ENCODE results near the gene SLC46A2. TPM values are rescaled to one million over a fixed set of nuclear protein-coding genes. Genes with fewer than 3 reads are reported as not detected.

SLC46A2 gene
- total and polyA plus RNA-seq, 2 donors (not counting 1 experiment from before 2014, with no cell fraction given), result 0.18 TPM; not detected in 1

- Histone ChIP-seq H4K20me1 (ENCODE audit: control insufficient read depth, insufficient read depth, low read length, poor library complexity, severe bottlenecking) (no peaks in the 10 kb centered on the region), H3K27ac (ENCODE audit: low read length in 2 of 2) (no peak overlapping the region), H3K9ac (ENCODE audit: low read length) (no peak overlapping the region), H3K4me1 (ENCODE audit: control insufficient read depth in 2 of 2, insufficient read depth in 2 of 2, low read length in 2 of 2) (peaks cover 53 to 62% of the 10 kb centered on the region in 2 donors), H3K9me3 (ENCODE audit: control extremely low read depth in 1 of 3, control insufficient read depth in 2 of 3, insufficient read depth in 1 of 3, low read length in 2 of 3) (no peaks in the 10 kb centered on the region), H3K79me2 (ENCODE audit: control insufficient read depth, insufficient read depth, low read length) (no peaks in the 10 kb centered on the region), H3K27me3 (replicated peaks in 1 of 4; ENCODE audit: control extremely low read depth in 1 of 4, control insufficient read depth in 3 of 4, insufficient read depth in 4 of 4, low read length in 3 of 4) (no peaks in the 10 kb centered on the region), H3K36me3 (replicated peaks in 1 of 2; ENCODE audit: control extremely low read depth in 1 of 2, control insufficient read depth in 1 of 2, extremely low read depth in 1 of 2, insufficient read depth in 2 of 2, low read length in 1 of 2) (peaks cover 0 to 3% of the 10 kb centered on the region in 2 experiments), H3K4me2 (replicated peaks; ENCODE audit: low read depth, low read length, poor library complexity, severe bottlenecking) (peak overlapping the region; percentile 44), H2AFZ (ENCODE audit: insufficient read depth, low read depth, low read length, poor library complexity, severe bottlenecking) (no peak overlapping the region), H3K4me3 (ENCODE audit: control extremely low read depth in 1 of 5, extremely low read depth in 1 of 5, insufficient read depth in 1 of 5, low read depth in 2 of 5, low read length in 4 of 5) (no peak overlapping the region)
- CTCF ChIA-PET, result interaction anchor here (0.8 to 1.8 kb wide), 2 partner anchors 14 to 42 kb away, joined by 3 to 6 read pairs; no protein-coding TSS in a partner anchor
- intact Hi-C loops (cut with micrococcal nuclease), result no loop called here
- Mint-ChIP-seq H3K4me3 (peak overlapping the region; percentile 4), H3K4me1 (peaks cover 62% of the 10 kb centered on the region), H3K27ac (no peak overlapping the region), H3K9me3 (ENCODE audit: insufficient read depth) (no peaks in the 10 kb centered on the region), H3K27me3 (no peaks in the 10 kb centered on the region)
- WGBS (ENCODE audit: insufficient coverage), result 52% methylated on average over 3 of the region's 3 CpGs
- TF ChIP-seq EZH2 (IDR thresholded peaks at IDR 0.05; ENCODE audit: borderline replicate concordance, insufficient read depth, low read depth, low read length, poor library complexity, severe bottlenecking), result no peak
- no peak for ATAC-seq (ENCODE audit: low read depth)
- DNase-seq, result peak; percentile 24
- POLR2A ChIA-PET, result no interaction called here
Observed at GRCh38 chr9:112861155-112861554, 29.5 kb downstream of the SLC46A2 start.

- TF ChIP-seq EZH2 (IDR thresholded peaks at IDR 0.05; ENCODE audit: borderline replicate concordance, insufficient read depth, low read depth, low read length, poor library complexity, severe bottlenecking), result no peak
- TF ChIP-seq CTCF (IDR thresholded peaks at IDR 0.05), result no peak
- Histone ChIP-seq H3K79me2 (ENCODE audit: control insufficient read depth, insufficient read depth, low read length) (no peaks in the 10 kb centered on the region), H3K4me3 (ENCODE audit: control extremely low read depth in 1 of 5, extremely low read depth in 1 of 5, insufficient read depth in 1 of 5, low read depth in 2 of 5, low read length in 4 of 5) (no peak overlapping the region), H3K4me2 (replicated peaks; ENCODE audit: low read depth, low read length, poor library complexity, severe bottlenecking) (no peak overlapping the region), H3K27me3 (replicated peaks in 1 of 4; ENCODE audit: control extremely low read depth in 1 of 4, control insufficient read depth in 3 of 4, insufficient read depth in 4 of 4, low read length in 3 of 4) (no peaks in the 10 kb centered on the region), H3K27ac (ENCODE audit: low read length in 2 of 2) (no peak overlapping the region), H3K9me3 (ENCODE audit: control extremely low read depth in 1 of 3, control insufficient read depth in 2 of 3, insufficient read depth in 1 of 3, low read length in 2 of 3) (no peaks in the 10 kb centered on the region), H3K4me1 (ENCODE audit: control insufficient read depth in 2 of 2, insufficient read depth in 2 of 2, low read length in 2 of 2) (peaks cover 53 to 62% of the 10 kb centered on the region in 2 donors), H3K9ac (ENCODE audit: low read length) (no peak overlapping the region), H4K20me1 (ENCODE audit: control insufficient read depth, insufficient read depth, low read length, poor library complexity, severe bottlenecking) (no peaks in the 10 kb centered on the region), H2AFZ (ENCODE audit: insufficient read depth, low read depth, low read length, poor library complexity, severe bottlenecking) (no peak overlapping the region), H3K36me3 (replicated peaks in 1 of 2; ENCODE audit: control extremely low read depth in 1 of 2, control insufficient read depth in 1 of 2, extremely low read depth in 1 of 2, insufficient read depth in 2 of 2, low read length in 1 of 2) (peaks cover 0 to 3% of the 10 kb centered on the region in 2 experiments)
- no peak overlapping the region for H3K4me3 Mint-ChIP-seq
- no peak overlapping the region for H3K27ac Mint-ChIP-seq
- CTCF ChIA-PET, result interaction anchor here (0.8 to 1.8 kb wide), 2 partner anchors 14 to 43 kb away, joined by 3 to 6 read pairs; no protein-coding TSS in a partner anchor
- POLR2A ChIA-PET, result no interaction called here
- H3K4me1 Mint-ChIP-seq, result peaks cover 62% of the 10 kb centered on the region
- H3K27me3 Mint-ChIP-seq, result no peaks in the 10 kb centered on the region
- ATAC-seq (ENCODE audit: low read depth), result no peak
- no peak for DNase-seq
- intact Hi-C loops (cut with micrococcal nuclease), result no loop called here
- 90% methylated on average over 1 of the region's 1 CpG for WGBS (ENCODE audit: insufficient coverage)
- no peaks in the 10 kb centered on the region for H3K9me3 Mint-ChIP-seq (ENCODE audit: insufficient read depth)
Observed at GRCh38 chr9:112860451-112860850, 30.2 kb downstream of the SLC46A2 start.
